Activated CD4-positive, alpha-beta T cell treated with anti-CD3 and anti-CD28 coated beads, Interleukin-2, Interleukin-4, amounts not matched to agents 100 ng/mL and 50 ng/mL, durations not matched to agents 16 hours and 8 hours (primary cell): ENCODE data around the gene BCKDHB.
"Not testable (repeated sequence)": the region's sequence is repeated elsewhere in the genome, so short reads cannot be mapped to it uniquely, and the experiment has no call there.

Source experiments
- DNase-seq: peaks from one replicate; pipeline ENCODE4 v3.0.0-alpha.2; 2020; ENCODE audit warnings: low spot score

BCKDHB gene

GRCh38 chr6:80209430-80209829 is 103.0 kb downstream of the BCKDHB start:
- peak; percentile 12 for DNase-seq

GRCh38 chr6:80210618-80211017 is 104.1 kb downstream of the BCKDHB start:
- DNase-seq, result no peak

- DNase-seq, result peak; percentile 18
These were observed 104.8 kb downstream of the BCKDHB start for GRCh38 chr6:80211286-80211685.

- not testable (repeated sequence) for DNase-seq
These were observed 105.4 kb downstream of the BCKDHB start for GRCh38 chr6:80211890-80212289.

- peak; percentile 28 for DNase-seq
These were observed 108.1 kb downstream of the BCKDHB start for GRCh38 chr6:80214436-80215022.

- no peak for DNase-seq
These were observed 108.6 kb downstream of the BCKDHB start for GRCh38 chr6:80215063-80215462.

GRCh38 chr6:80217794-80218193 is 111.3 kb downstream of the BCKDHB start:
- no peak for DNase-seq

GRCh38 chr6:80223743-80224212 is 117.3 kb downstream of the BCKDHB start:
- no peak for DNase-seq

- no peak for DNase-seq
These were observed 119.7 kb downstream of the BCKDHB start for GRCh38 chr6:80226151-80226550.

GRCh38 chr6:80226699-80227098 is 120.2 kb downstream of the BCKDHB start:
- no peak for DNase-seq

GRCh38 chr6:80227545-80228105 is 121.2 kb downstream of the BCKDHB start:
- no peak for DNase-seq

- DNase-seq, result no peak
These were observed 126.8 kb downstream of the BCKDHB start for GRCh38 chr6:80233262-80233661.

GRCh38 chr6:80233958-80234357 is 127.5 kb downstream of the BCKDHB start:
- DNase-seq, result no peak

- no peak for DNase-seq
These were observed 127.9 kb downstream of the BCKDHB start for GRCh38 chr6:80234401-80234800.

GRCh38 chr6:80234908-80235307 is 128.4 kb downstream of the BCKDHB start:
- no peak for DNase-seq

- no peak for DNase-seq
These were observed 129.2 kb downstream of the BCKDHB start for GRCh38 chr6:80235647-80236046.

- not testable (repeated sequence) for DNase-seq
These were observed 132.3 kb downstream of the BCKDHB start for GRCh38 chr6:80238754-80239153.

- DNase-seq, result no peak
These were observed 138.6 kb downstream of the BCKDHB start for GRCh38 chr6:80245043-80245442.

GRCh38 chr6:80249897-80250296 is 143.4 kb downstream of the BCKDHB start:
- no peak for DNase-seq

- DNase-seq, result peak; percentile 24
These were observed 144.0 kb downstream of the BCKDHB start for GRCh38 chr6:80250391-80250997.

GRCh38 chr6:80251321-80251720 is 144.8 kb downstream of the BCKDHB start:
- no peak for DNase-seq

GRCh38 chr6:80254716-80255115 is 148.2 kb downstream of the BCKDHB start:
- no peak for DNase-seq

- no peak for DNase-seq
These were observed 150.2 kb downstream of the BCKDHB start for GRCh38 chr6:80256691-80257090.

- no peak for DNase-seq
These were observed 152.6 kb downstream of the BCKDHB start for GRCh38 chr6:80259118-80259517.
